ENCODE results near the gene WNT5B.

WNT5B gene

GRCh38 chr12:1660304-1661187 lies 31.5 kb downstream of the WNT5B start:
- H3K4me3 ChIP-seq (ENCODE audit: low read depth, low read length) = no peak overlapping the region

DNA sequence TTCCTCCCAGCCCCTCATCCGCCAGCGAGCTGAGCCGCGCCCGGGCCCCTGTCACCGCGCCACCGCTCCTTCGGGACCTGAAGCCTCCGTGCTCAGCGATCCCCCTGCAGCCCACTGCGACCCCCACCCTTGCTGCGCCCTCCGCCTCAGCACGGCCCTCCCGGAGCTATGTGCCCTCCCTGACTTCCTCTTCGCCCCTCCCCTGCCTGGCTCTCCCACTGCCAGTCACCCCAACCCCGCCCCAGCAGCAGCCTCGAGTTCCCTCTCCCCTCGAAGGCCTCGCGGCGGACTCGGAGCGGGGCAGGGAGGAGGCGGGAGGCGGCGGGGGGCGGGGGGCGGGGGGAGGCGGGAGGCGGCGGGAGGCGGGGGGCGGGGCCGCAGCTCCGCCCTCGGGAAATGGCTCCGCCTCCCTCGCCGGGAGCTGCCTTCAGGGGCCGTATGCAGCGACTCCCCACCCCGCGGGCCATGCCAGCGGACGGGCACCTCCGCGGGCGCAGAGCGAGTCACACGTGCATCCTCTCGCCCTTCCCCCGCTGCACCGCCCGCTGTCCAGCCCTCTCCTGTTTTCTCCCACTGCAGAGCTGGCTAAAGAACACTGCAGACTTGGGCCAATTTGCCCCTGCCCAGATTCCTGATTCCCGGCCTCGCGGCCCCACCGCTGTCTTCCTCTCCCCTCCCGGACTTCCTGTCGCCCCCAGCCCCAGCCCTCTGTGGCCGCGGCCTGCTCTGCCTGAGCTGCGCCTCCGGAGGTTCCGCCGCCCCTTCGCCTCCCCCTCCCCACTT lies 32.7 kb downstream of the WNT5B start:
- TF ChIP-seq, protein P1, sequence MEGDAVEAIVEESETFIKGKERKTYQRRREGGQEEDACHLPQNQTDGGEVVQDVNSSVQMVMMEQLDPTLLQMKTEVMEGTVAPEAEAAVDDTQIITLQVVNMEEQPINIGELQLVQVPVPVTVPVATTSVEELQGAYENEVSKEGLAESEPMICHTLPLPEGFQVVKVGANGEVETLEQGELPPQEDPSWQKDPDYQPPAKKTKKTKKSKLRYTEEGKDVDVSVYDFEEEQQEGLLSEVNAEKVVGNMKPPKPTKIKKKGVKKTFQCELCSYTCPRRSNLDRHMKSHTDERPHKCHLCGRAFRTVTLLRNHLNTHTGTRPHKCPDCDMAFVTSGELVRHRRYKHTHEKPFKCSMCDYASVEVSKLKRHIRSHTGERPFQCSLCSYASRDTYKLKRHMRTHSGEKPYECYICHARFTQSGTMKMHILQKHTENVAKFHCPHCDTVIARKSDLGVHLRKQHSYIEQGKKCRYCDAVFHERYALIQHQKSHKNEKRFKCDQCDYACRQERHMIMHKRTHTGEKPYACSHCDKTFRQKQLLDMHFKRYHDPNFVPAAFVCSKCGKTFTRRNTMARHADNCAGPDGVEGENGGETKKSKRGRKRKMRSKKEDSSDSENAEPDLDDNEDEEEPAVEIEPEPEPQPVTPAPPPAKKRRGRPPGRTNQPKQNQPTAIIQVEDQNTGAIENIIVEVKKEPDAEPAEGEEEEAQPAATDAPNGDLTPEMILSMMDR (IDR thresholded peaks at IDR 0.05; ENCODE audit: low read depth, low read length, missing control alignments) = no peak
- DNase-seq (ENCODE audit: low read depth) = peak; percentile 27
- in situ Hi-C loops (cut with HindIII; ENCODE audit: low sequenced_read_pairs) = loop anchor here (25.0 kb wide), 1 partner anchor 301 kb away; no protein-coding TSS in a partner anchor
- H3K4me3 ChIP-seq (ENCODE audit: low read depth, low read length) = peak overlapping the region; percentile 51

More at GRCh38 chr12:1660304-1661187, 31.5 kb downstream of the WNT5B start:
- in situ Hi-C loops (cut with HindIII; ENCODE audit: low sequenced_read_pairs) = loop anchor here (25.0 kb wide), 1 partner anchor 302 kb away; no protein-coding TSS in a partner anchor
- DNase-seq (ENCODE audit: low read depth) = no peak
- TF ChIP-seq, protein P1 (IDR thresholded peaks at IDR 0.05; ENCODE audit: low read depth, low read length, missing control alignments) = no peak

DNA sequence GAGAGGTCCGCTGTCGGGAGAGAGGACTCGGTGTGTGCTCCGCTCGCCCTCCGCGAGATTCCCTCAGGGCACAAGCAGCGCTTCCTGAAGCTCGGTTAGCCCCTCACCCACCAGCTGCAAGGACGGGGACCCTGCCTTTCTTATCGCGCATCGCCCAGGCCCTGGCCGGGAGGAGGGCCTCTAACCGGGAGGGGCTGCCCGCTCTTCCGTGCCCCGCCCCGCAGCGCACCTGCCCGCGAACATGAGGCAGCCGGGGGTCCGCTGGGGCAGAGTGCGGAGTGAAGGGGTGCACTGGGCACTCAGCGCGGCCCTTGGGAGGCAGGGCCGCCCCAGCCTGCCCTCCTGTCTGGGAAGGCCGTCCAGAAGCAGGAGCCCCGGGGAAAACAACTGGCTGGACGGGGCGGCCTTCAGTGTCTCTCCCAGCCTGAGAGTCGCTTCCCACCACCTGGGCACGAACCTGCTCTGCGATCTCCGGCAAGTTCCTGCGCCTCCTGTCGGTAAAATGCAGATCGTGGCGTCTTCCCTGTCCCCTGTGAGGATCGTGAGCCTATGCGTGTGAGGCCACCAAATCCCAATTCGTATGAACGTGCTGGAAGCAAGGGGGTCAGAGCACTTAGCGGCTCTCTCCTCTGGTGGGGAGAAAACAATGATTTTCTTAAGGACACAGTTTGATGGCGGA lies 33.9 kb downstream of the WNT5B start:
- no peak overlapping the region for H3K4me3 ChIP-seq (ENCODE audit: low read depth, low read length)
- in situ Hi-C loops (cut with HindIII; ENCODE audit: low sequenced_read_pairs) = loop anchor here (25.0 kb wide), 1 partner anchor 299 kb away; no protein-coding TSS in a partner anchor
- TF ChIP-seq, protein P1 (IDR thresholded peaks at IDR 0.05; ENCODE audit: low read depth, low read length, missing control alignments) = peak; percentile 53
- no peak for DNase-seq (ENCODE audit: low read depth)

DNA sequence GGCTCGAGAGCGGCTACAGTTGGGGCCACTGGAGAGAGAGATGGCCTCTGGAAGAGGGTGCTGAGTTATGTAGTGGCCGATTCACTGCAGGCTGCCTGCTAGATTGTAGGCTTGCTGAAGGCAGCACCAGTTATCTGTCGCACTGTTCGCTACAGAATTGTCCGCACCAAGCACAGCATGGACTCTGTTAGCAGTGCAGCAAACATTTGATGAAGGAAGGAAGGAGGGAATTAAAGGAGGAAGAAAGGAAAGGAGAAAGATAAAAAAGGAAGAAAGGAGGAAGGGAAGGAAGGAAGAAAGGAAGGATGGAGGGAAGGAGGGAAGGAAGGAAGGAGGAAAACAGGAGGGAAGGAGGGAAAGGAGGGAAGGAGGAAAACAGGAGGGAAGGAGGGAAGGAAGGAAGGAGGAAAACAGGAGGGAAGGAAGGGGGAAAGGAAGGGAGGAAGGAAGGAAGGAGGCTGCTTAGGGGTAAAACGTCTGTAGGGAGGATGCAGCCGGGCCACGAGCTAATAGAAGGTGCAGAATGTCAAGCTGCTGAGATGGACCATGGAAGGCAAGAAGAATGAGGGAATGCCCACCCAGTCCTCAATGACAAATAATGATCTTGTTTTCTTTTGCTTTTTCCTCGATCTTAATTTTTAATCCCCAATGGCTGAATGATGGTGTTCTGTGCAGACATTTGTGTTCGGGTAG lies 34.6 kb downstream of the WNT5B start:
- TF ChIP-seq, protein P1 (IDR thresholded peaks at IDR 0.05; ENCODE audit: low read depth, low read length, missing control alignments) = no peak
- in situ Hi-C loops (cut with HindIII; ENCODE audit: low sequenced_read_pairs) = loop anchor here (25.0 kb wide), 1 partner anchor 299 kb away; no protein-coding TSS in a partner anchor
- H3K4me3 ChIP-seq (ENCODE audit: low read depth, low read length) = no peak overlapping the region
- DNase-seq (ENCODE audit: low read depth) = no peak

DNA sequence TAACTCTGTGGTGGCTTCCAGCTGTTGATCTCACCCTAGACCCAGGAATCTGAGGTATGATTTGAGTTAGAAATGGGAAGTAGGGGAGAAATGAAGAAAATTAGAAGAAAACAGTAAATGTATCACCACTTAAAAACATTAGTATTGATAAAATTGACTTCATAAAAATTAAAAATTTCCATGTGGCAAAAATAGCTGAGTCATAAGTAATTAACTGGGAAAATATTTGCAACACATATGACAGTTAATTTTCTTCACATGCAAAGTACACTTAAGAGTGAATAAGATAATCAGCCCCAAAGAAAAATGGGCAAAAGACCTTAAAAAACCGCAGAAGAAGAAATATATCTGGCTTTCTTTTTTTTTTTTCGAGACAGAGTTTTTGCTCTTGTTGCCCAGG lies 36.3 kb downstream of the WNT5B start:
- no peak overlapping the region for H3K4me3 ChIP-seq (ENCODE audit: low read depth, low read length)
- TF ChIP-seq, protein P1 (IDR thresholded peaks at IDR 0.05; ENCODE audit: low read depth, low read length, missing control alignments) = no peak
- no peak for DNase-seq (ENCODE audit: low read depth)
- in situ Hi-C loops (cut with HindIII; ENCODE audit: low sequenced_read_pairs) = loop anchor here (25.0 kb wide), 1 partner anchor 297 kb away; no protein-coding TSS in a partner anchor

All from astrocyte of the cerebellum (primary cell).